Stomach (tissue), 9 donors: ENCODE measurements around the gene ADARB2. TPM values are rescaled to one million over a fixed set of nuclear protein-coding genes. Genes with fewer than 3 reads are reported as not detected.
A peak's percentile ranks its signal among the peaks of the same experiment; 100 is the strongest.

Experiments
- DNase-seq, 2 donors: peaks; one replicate each; pipeline versions ENCODE4 v3.0.0 to v3.0.0-alpha.2; 2013 to 2019
- H3K27ac ChIP-seq, 5 donors: fragments of 200-600 bp in 4 of 5; sonication (generic) in 4 of 5; one replicate each; pipeline ENCODE4 v1.5.1; 2013 to 2019; ENCODE audit warnings: mild to moderate bottlenecking in 1 of 5, moderate library complexity in 1 of 5
- H3K27me3 ChIP-seq, 3 donors: fragments of 200-600 bp; sonication (generic); one replicate each; pipeline ENCODE4 v1.5.1; 2017 to 2019; ENCODE audit warnings: mixed run types in 1 of 3
- H3K36me3 ChIP-seq, 4 donors: fragments of 200-600 bp; sonication (generic); 1 replicate in 3 of 4; 2 replicates in 1 of 4; pipeline ENCODE4 v1.5.1; 2016 to 2019
- H3K4me1 ChIP-seq, 4 donors: fragments of 200-600 bp; sonication (generic); one replicate each; pipeline ENCODE4 v1.5.1; 2016 to 2019
- H3K4me3 ChIP-seq, 4 donors: fragments of 200-600 bp; sonication (generic) in 3 of 4; one replicate each; pipeline ENCODE4 v1.5.1; 2016 to 2019; ENCODE audit warnings: mild to moderate bottlenecking in 1 of 4
- H3K9me3 ChIP-seq, 4 donors: fragments of 200-600 bp; sonication (generic); one replicate each; pipeline ENCODE4 v1.5.1; 2016 to 2019
- CTCF ChIP-seq, 7 experiments: fragments of 450-650 bp in 4 of 7; fragments of 200-600 bp in 3 of 7; sonication (generic) in 3 of 7; IDR thresholded peaks; one replicate each; pipeline ENCODE4 v1.5.1; 2016 to 2019; ENCODE audit warnings: antibody characterized with exemption in 7 of 7, control low read depth in 2 of 7, mild to moderate bottlenecking in 1 of 7
- EP300 ChIP-seq: sonication (generic); formaldehyde crosslinking; IDR thresholded peaks from one replicate; pipeline ENCODE4 v1.6.1; 2017; ENCODE audit warnings: antibody characterized with exemption
- POLR2A ChIP-seq, 4 donors: fragments of 450-650 bp; IDR thresholded peaks; one replicate each; pipeline ENCODE4 v1.6.1; 2016; ENCODE audit warnings: antibody characterized with exemption in 4 of 4, control low read depth in 2 of 4, mild to moderate bottlenecking in 1 of 4, moderate library complexity in 1 of 4
- POLR2AphosphoS5 ChIP-seq, 3 donors: sonication (generic); formaldehyde crosslinking; IDR thresholded peaks; one replicate each; pipeline ENCODE4 v1.6.1; 2016; ENCODE audit warnings: antibody characterized with exemption in 3 of 3
- WGBS, 5 donors: extraction: QIAGEN DNeasy Blood & Tissue Kit in 3 of 5; methylation state at CpG; one replicate each; pipeline versions ENCODE4 v1.1.5 to v1.1.7; 2013 to 2018; 5-methylcytosine and 5-hydroxymethylcytosine counted together
- intact Hi-C: fragments of 100-400 bp; cut with DNase I; formaldehyde crosslinking; loops from one replicate; pipeline ENCODE4 v1.15.1; 2023; ENCODE audit warnings: low total_unique reads
- polyA plus RNA-seq, 3 donors: library from polyadenylated mRNA; stranded (reverse); fragments of 200-250 nt; gene quantifications; one replicate each; pipeline ENCODE4 v1.2.3, GENCODE V29; 2013
- total RNA-seq, 5 donors: library from RNA; depleted of rRNA; stranded (reverse); fragments of >200 nt; gene quantifications; one replicate each; pipeline versions ENCODE4 v1.1.0 to v1.2.3, GENCODE V29; 2014 to 2016
- donor health status: healthy with polysubstance abuse.
- donor health status: Bipolar disorder and iron deficiency.
- donor health status: healthy.

Gene ADARB2
- total and polyA plus RNA-seq, 8 donors: 0.55 to 4.1 (median 1.4) TPM; not detected in 1

GRCh38 chr10:1410032-1410431 lies 327.3 kb downstream of the ADARB2 start:
- Histone ChIP-seq H3K4me3 (no peak overlapping the region), H3K9me3 (no peaks in the 10 kb centered on the region), H3K27ac (no peak overlapping the region), H3K36me3 (no peaks in the 10 kb centered on the region), H3K4me1 (no peaks in the 10 kb centered on the region), H3K27me3 (peaks cover 0 to 20% (median 0%) of the 10 kb centered on the region in 3 donors)
- WGBS, 5 donors: 91 to 97% (median 95%) methylated on average over 3 to 11 of the region's 11 CpGs
- DNase-seq: no peak
- TF ChIP-seq POLR2A (IDR thresholded peaks at IDR 0.05): no peak
- TF ChIP-seq CTCF (IDR thresholded peaks at IDR 0.05): no peak
- TF ChIP-seq POLR2AphosphoS5 (IDR thresholded peaks at IDR 0.05): no peak
- TF ChIP-seq EP300: no peak
- intact Hi-C loops: no loop called here

- Histone ChIP-seq H3K27me3 (peaks cover 0 to 22% (median 0%) of the 10 kb centered on the region in 3 donors), H3K4me3 (no peak overlapping the region), H3K9me3 (no peaks in the 10 kb centered on the region), H3K36me3 (no peaks in the 10 kb centered on the region), H3K4me1 (no peaks in the 10 kb centered on the region), H3K27ac (no peak overlapping the region)
- peak in 1 of 2 donors; percentile 16 for DNase-seq
- 86 to 95% (median 93%) methylated on average over 11 to 16 of the region's 16 CpGs for WGBS, 5 donors
- intact Hi-C loops: no loop called here
- TF ChIP-seq POLR2AphosphoS5 (IDR thresholded peaks at IDR 0.05): no peak
- TF ChIP-seq CTCF (IDR thresholded peaks at IDR 0.05): no peak
These were observed 327.9 kb downstream of the ADARB2 start for GRCh38 chr10:1409392-1409791.

- TF ChIP-seq POLR2AphosphoS5 (IDR thresholded peaks at IDR 0.05) (no peak), EP300 (no peak), POLR2A (IDR thresholded peaks at IDR 0.05) (no peak), CTCF (IDR thresholded peaks at IDR 0.05) (no peak)
- intact Hi-C loops: no loop called here
- peak in 1 of 2 donors; percentile 19 for DNase-seq
These were observed 328.5 kb downstream of the ADARB2 start for GRCh38 chr10:1408651-1409367.

GRCh38 chr10:1406967-1407945 lies 330.1 kb downstream of the ADARB2 start:
- peak in 1 of 2 donors; percentile 16 for DNase-seq
- Histone ChIP-seq H3K36me3 (no peaks in the 10 kb centered on the region), H3K27ac (no peak overlapping the region), H3K9me3 (no peaks in the 10 kb centered on the region), H3K4me3 (no peak overlapping the region), H3K4me1 (no peaks in the 10 kb centered on the region), H3K27me3 (peaks cover 0 to 22% (median 0%) of the 10 kb centered on the region in 3 donors)
- intact Hi-C loops: no loop called here
- 75 to 87% (median 86%) methylated on average over 14 to 25 of the region's 25 CpGs for WGBS, 5 donors
- TF ChIP-seq POLR2AphosphoS5 (IDR thresholded peaks at IDR 0.05): no peak
- no peak for TF ChIP-seq POLR2A (IDR thresholded peaks at IDR 0.05)
- no peak for TF ChIP-seq EP300
- no peak for TF ChIP-seq CTCF (IDR thresholded peaks at IDR 0.05)

More at GRCh38 chr10:1408651-1409367, 328.5 kb downstream of the ADARB2 start:
- Histone ChIP-seq H3K4me1 (no peaks in the 10 kb centered on the region), H3K27ac (no peak overlapping the region), H3K9me3 (no peaks in the 10 kb centered on the region), H3K4me3 (no peak overlapping the region), H3K36me3 (no peaks in the 10 kb centered on the region), H3K27me3 (peaks cover 0 to 28% (median 0%) of the 10 kb centered on the region in 3 donors)
- WGBS, 5 donors: 88 to 91% (median 88%) methylated on average over 25 to 26 of the region's 26 CpGs
